DMS153 treated with DMSO at 0.1 percent for 48 hours (cell line): ENCODE data around the gene CD300LB.
"Not testable (repeated sequence)": the region's sequence is repeated elsewhere in the genome, so short reads cannot be mapped to it uniquely, and the experiment has no call there.

Source experiments
- DNase-seq: peaks from one replicate; lab custom pipeline; 2025; ENCODE audit not compliant: unreplicated experiment; lab: John Stamatoyannopoulos, UW

CD300LB gene

GRCh38 chr17:74526681-74527080 lies 4.6 kb downstream of the CD300LB start:
- DNase-seq: no peak

GRCh38 chr17:74525781-74526288 lies 5.4 kb downstream of the CD300LB start:
- DNase-seq: no peak

DNA sequence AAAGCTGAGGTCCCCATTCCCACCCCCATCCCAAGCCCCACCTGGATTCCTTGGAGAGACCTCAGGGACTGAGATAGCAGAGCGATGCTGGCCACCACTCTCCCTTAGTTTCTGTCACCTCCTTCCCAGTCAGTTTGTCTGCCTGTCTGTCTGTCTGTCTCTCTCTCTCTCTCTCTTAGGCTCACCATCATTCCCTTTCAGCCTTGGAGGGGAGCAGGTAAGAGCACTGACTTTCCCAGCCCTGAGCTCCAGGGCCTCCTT lies 5.9 kb downstream of the CD300LB start:
- DNase-seq: no peak

DNA sequence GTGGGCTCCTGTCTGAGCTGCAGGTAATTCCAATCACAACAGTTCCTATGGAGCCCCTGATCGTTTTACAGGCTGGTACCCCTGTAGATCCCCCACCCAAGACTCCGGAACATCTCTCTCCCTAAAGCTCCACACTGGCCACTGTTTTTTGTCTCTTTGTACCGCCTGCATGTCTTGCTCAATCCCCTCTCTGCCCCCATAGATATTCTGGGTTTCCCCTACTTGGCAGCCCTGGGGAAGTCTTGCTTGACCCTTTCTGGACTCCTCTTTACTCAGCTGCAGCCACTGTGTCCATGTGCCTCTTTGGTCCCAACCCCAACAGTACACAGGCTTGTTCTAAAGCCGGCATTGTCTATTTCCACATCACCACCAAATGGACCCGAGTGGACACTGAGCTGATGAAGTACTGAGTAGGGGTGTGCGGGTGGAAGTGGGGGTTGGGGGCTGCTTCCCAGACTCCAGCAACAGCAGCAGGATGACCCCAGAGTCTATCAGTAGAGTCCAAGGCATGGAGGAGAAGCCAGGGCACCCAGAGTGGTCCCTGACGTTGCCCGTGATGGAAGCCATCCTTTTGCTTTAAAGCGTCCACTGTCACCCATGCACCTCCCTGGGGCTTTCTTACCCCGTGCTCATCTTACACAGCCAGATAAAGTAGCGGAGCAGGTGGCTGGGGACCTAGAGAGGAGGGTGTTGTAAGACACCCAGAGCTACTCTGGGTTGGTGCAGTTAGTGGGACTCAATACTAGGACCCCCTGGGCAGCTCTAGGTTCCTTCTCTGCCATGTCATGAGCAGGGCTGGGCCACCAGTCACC lies 6.4 kb downstream of the CD300LB start:
- DNase-seq: no peak

- DNase-seq: no peak
These were observed 8.0 kb downstream of the CD300LB start for GRCh38 chr17:74523308-74523707.

DNA sequence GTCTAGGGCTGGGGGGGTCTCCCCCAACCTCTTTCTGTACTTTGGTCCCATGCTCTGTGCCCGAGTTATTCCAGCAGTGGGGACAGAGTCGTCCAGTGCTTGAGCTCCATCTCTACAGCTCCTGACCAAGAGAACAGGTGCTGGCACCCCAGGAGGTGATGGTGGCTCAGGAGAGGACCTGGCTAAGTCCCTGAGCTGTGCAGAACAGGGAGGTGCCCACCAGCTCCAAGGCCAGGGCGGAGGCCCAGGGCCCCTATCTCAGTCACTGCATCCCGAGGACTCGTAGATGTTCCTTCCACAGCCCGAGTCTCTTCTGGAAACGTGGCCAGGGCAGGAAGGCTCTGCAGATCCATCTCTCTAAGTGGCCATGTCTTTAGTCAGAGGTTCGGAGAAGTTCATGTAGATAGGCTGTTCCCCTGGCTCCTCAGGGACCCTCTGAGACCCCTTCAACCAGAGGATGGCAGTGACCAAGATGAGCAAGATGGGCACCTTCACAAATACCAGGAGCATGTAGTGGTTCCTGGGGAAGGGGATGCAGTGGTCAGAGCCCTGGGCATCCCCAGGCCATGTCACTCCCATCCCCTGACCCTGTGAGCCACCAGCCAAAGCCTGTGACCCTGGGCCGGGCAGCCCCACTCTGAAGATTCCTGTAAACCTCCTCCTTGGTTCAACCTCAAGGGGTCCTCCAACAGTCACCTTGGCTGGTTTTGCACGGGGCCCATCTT lies 8.7 kb downstream of the CD300LB start:
- no peak for DNase-seq

- no peak for DNase-seq
These were observed 9.5 kb downstream of the CD300LB start for GRCh38 chr17:74521701-74522201.

DNA sequence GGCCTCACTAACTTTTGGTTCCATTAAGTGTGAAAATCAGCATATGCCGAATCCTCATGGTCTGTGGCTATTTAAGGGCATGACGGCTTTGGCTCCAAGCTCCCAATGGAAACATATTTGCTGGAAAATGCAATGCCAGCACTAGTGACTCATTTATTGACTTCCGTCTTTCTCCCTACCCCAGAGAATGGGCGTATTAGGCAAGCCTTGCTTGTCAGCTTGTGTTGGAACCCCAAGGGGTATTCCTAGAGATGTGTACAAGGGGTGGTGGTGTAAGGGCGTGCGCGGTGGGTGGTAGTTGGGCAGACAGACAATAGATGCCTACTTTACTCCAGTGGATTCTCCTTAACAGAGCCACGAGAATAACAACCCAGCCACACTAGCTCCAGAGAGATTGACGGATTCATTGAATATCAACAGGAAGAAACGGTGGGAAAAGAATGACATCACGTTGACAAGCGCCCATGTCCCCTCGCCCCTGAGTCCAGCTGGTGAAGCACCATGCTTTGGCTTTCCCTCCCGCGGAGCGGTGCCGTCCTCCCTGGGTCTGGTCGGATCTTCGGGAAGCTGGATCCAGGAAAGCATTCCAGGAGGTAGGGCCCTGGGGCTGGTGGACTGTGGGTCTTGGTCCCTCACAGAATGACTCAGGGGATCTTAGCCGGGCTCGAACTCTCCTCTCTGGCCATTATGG lies 10.3 kb downstream of the CD300LB start:
- no peak for DNase-seq

DNA sequence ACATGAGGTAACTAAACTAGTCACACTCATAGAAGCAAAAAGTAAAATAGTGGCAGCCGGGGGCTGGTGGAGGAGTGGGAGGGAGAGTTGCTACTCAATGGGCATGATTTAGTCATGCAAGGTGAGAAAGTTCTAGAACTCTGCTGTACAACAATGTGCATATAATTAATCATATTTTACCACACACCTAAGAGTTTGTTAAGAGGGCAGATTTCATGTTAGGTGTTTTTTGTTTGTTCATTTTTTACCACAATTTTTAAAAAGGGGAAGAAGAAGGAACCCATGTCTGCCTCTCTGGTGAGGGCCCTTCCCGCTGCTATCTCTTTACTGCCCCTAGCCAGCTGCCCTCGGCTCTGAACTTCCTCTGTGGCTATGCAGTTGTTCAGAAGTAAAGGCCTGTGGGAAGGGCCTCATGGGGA lies 11.2 kb downstream of the CD300LB start:
- DNase-seq: no peak

GRCh38 chr17:74518413-74518981 lies 12.8 kb downstream of the CD300LB start:
- DNase-seq: not testable (repeated sequence)

GRCh38 chr17:74516561-74517328 lies 14.5 kb downstream of the CD300LB start:
- no peak for DNase-seq

DNA sequence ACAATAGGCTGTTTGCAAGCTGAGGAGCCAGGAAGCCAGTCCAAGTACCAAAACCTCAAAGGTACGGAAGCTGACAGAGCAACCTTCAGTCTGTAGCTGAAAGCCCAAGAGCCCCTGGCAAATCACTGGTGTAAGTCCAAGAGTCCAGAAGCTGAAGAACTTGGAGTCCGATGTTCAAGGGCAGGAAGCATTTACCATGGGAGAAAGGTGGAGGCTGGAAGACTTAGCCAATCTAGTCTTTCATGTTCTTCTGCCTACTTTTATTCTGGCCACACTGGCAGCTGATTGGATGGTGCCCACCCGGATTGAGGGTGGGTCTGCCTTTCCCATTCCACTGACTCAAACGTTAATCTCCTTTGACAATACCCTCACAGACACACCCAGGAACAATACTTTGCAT lies 15.3 kb downstream of the CD300LB start:
- DNase-seq: no peak

DNA sequence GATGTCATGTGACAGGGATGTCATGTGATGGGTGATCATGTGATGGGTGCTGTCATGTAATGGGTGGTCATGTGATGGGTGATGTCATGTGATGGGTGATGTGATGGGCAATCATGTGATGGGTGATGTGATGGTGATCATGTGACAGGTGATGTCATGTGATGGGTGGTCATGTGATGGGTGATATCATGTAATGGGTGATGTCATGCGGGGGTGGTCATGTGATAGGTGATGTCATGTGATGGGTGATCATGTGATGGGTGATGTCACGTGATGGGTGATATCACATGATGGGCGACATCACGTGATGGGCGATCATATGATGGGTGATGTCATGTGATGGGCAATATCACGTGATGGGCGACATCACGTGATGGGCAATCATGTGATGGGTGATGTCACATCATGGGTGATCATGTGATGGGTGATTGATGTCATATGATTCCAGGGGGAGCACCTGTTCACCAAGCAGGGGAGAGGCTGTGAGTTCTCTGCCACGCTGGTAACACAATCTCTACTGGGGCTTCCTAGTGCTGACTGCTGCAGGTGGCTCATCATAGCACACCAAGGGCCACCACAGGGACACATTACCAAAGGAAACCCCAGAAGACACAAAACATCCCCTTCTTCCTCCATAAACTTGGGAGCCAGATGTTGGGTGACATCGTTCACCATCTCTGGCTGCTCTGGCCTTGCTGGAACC lies 16.5 kb downstream of the CD300LB start:
- peak; percentile 99 for DNase-seq

DNA sequence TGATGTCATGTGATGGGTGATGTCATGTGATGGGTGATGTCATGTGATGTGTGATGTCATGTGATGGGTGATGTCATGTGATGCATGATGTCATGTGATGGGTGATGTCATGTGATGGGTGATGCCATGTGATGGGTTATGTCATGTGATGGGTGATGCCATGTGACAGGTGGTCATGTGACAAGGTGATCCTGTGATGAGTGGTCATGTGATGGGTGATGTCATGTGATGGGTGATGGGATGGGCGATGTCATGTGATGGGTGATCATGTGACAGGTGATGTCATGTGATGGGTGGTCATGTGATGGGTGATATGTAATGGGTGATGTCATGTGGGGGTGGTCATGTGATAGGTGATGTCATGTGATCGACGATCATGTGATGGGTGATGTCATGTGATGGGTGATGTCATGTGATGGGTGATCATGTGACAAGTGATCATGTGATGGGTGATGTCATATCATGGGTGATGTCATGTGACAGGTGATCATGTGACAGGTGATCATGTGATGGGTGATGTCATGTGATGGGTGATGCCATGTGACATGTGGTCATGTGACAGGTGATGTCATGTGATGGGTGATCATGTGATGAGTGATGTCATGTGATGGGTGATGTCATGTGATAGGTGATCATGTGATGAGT lies 17.2 kb downstream of the CD300LB start:
- peak; percentile 99 for DNase-seq

GRCh38 chr17:74512624-74513091 lies 18.6 kb downstream of the CD300LB start:
- no peak for DNase-seq

- no peak for DNase-seq
These were observed 19.2 kb downstream of the CD300LB start for GRCh38 chr17:74512036-74512435.

DNA sequence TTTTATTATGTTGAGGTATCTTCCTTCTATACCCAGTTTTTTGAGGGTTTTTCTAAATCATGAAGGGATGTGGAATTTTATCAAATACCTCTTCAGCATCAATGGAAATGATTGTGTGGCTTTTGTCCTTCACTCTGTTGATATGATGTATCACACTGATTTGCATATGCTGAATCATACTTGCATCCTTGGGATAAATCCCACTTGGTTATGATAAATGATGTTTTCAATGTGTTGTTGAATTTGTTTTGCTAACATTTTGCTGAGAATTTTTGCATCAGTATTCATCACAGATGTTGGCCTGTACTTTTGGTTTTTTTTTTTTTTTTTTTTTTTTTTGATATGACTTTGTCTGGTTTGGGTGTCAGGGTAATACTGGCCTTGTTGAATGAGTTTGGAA lies 23.1 kb downstream of the CD300LB start:
- DNase-seq: no peak

DNA sequence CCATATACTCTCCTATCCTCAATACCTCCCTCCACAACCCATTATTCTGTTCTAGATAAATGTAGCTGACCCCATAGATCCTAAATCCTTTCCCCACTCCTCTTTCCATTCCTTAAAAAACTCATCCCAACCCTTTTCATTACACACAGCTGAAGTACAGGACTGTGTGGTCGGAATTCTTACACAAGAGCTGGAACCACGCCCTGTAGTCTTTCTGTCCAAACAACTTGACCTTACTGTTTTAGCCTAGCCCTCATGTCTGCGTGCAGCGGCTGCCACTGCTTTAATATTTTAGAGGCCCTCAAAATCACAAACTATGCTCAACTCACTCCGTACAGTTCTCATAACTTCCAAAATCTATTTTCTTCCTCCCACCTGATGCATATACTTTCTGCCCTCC lies 27.3 kb downstream of the CD300LB start:
- not testable (repeated sequence) for DNase-seq

DNA sequence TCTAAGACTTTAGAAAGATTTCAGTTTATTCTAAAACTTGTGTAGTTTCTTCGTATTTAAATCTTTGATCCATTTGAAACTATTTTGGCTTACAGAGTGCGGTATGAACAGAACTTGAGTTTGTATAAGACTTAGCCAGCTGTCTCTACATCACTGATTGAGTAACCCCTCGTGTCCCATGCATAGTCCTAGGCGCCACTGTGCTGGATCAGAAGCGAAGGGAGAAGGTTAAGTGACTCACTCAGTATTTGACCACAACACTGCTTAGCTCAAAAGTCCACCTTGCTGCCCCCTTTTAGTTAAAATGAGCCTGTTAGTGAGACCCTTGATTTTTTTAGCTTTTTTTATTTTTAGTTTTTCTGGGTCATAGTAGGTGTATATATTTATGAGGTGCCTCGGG lies 28.4 kb downstream of the CD300LB start:
- no peak for DNase-seq
